ENCODE results near the gene ARFGEF2. TPM values are rescaled to one million over a fixed set of nuclear protein-coding genes. Genes with fewer than 3 reads are reported as not detected.
"Not testable (repeated sequence)": the region's sequence is repeated elsewhere in the genome, so short reads cannot be mapped to it uniquely, and the experiment has no call there.

Gene ARFGEF2
- total RNA-seq, 2 experiments from 2014 or later, result 19.8 to 20.6 TPM

- Mint-ChIP-seq H3K4me3 (no peak overlapping the region), H3K9me3 (no peaks in the 10 kb centered on the region), H3K27me3 (no peaks in the 10 kb centered on the region), H3K36me3 (peaks cover 31% of the 10 kb centered on the region), H3K4me1 (no peaks in the 10 kb centered on the region), H3K27ac (no peak overlapping the region)
- DNase-seq, result no peak
- no peak for ATAC-seq (ENCODE audit: low read depth)
- POLR2A ChIA-PET, result no interaction called here
These were observed 63.2 kb downstream of the ARFGEF2 start for GRCh38 chr20:48984575-48985219.

GRCh38 chr20:48986899-48987298 is 65.4 kb downstream of the ARFGEF2 start:
- POLR2A ChIA-PET, result no interaction called here
- Mint-ChIP-seq H3K36me3 (peaks cover 20% of the 10 kb centered on the region), H3K4me1 (no peaks in the 10 kb centered on the region), H3K9me3 (no peaks in the 10 kb centered on the region), H3K4me3 (no peak overlapping the region), H3K27me3 (no peaks in the 10 kb centered on the region), H3K27ac (no peak overlapping the region)
- DNase-seq (no peak), ATAC-seq (ENCODE audit: low read depth) (no peak)

GRCh38 chr20:48990467-48990866 is 69.0 kb downstream of the ARFGEF2 start:
- H3K9me3 Mint-ChIP-seq, result no peaks in the 10 kb centered on the region
- no peak for ATAC-seq (ENCODE audit: low read depth)
- H3K36me3 Mint-ChIP-seq, result peaks cover 13% of the 10 kb centered on the region
- no peak for DNase-seq
- H3K4me3 Mint-ChIP-seq, result no peak overlapping the region
- POLR2A ChIA-PET, result no interaction called here
- H3K27ac Mint-ChIP-seq, result no peak overlapping the region
- H3K27me3 Mint-ChIP-seq, result no peaks in the 10 kb centered on the region
- H3K4me1 Mint-ChIP-seq, result no peaks in the 10 kb centered on the region

- POLR2A ChIA-PET, result no interaction called here
- no peaks in the 10 kb centered on the region for H3K4me1 Mint-ChIP-seq
- no peak for ATAC-seq (ENCODE audit: low read depth)
- H3K4me3 Mint-ChIP-seq, result no peak overlapping the region
- DNase-seq, result no peak
- H3K9me3 Mint-ChIP-seq, result no peaks in the 10 kb centered on the region
- H3K27me3 Mint-ChIP-seq, result no peaks in the 10 kb centered on the region
- H3K36me3 Mint-ChIP-seq, result peaks cover 21% of the 10 kb centered on the region
- no peak overlapping the region for H3K27ac Mint-ChIP-seq
These were observed 74.1 kb downstream of the ARFGEF2 start for GRCh38 chr20:48995589-48995988.

- Mint-ChIP-seq H3K9me3 (no peaks in the 10 kb centered on the region), H3K27ac (no peak overlapping the region)
These were observed 78.7 kb downstream of the ARFGEF2 start for GRCh38 chr20:48999890-49000870.

GRCh38 chr20:49001741-49002140 is 80.2 kb downstream of the ARFGEF2 start:
- no peaks in the 10 kb centered on the region for H3K4me1 Mint-ChIP-seq
- peaks cover 14% of the 10 kb centered on the region for H3K36me3 Mint-ChIP-seq
- DNase-seq, result no peak

More at GRCh38 chr20:48999890-49000870, 78.7 kb downstream of the ARFGEF2 start:
- no peaks in the 10 kb centered on the region for H3K27me3 Mint-ChIP-seq
- H3K4me1 Mint-ChIP-seq, result no peaks in the 10 kb centered on the region
- H3K4me3 Mint-ChIP-seq, result no peak overlapping the region
- POLR2A ChIA-PET, result interaction anchor here (0.7 to 1.5 kb wide), 2 partner anchors 46 to 358 kb away, joined by 3 to 5 read pairs; partner anchors contain the start of gene CSE1L
- ATAC-seq (ENCODE audit: low read depth) (no peak), DNase-seq (no peak)
- H3K36me3 Mint-ChIP-seq, result peaks cover 12% of the 10 kb centered on the region

GRCh38 chr20:49006446-49006980 is 85.0 kb downstream of the ARFGEF2 start:
- POLR2A ChIA-PET, result no interaction called here
- Mint-ChIP-seq H3K4me1 (no peaks in the 10 kb centered on the region), H3K27me3 (no peaks in the 10 kb centered on the region), H3K36me3 (peaks cover 9% of the 10 kb centered on the region), H3K9me3 (no peaks in the 10 kb centered on the region), H3K27ac (no peak overlapping the region), H3K4me3 (no peak overlapping the region)
- ATAC-seq (ENCODE audit: low read depth), result no peak
- no peak for DNase-seq

More at GRCh38 chr20:49001741-49002140, 80.2 kb downstream of the ARFGEF2 start:
- no peak for ATAC-seq (ENCODE audit: low read depth)
- POLR2A ChIA-PET, result interaction anchor here (1.5 kb wide), 1 partner anchor 44 kb away, joined by 5 read pairs; the partner anchor contains the start of gene CSE1L
- Mint-ChIP-seq H3K27ac (no peak overlapping the region), H3K27me3 (no peaks in the 10 kb centered on the region), H3K4me3 (no peak overlapping the region), H3K9me3 (no peaks in the 10 kb centered on the region)

GRCh38 chr20:49009899-49010631 is 88.6 kb downstream of the ARFGEF2 start:
- H3K4me1 Mint-ChIP-seq, result no peaks in the 10 kb centered on the region
- POLR2A ChIA-PET, result no interaction called here
- H3K36me3 Mint-ChIP-seq, result peaks cover 21% of the 10 kb centered on the region
- ATAC-seq (ENCODE audit: low read depth) (no peak), DNase-seq (no peak)
- H3K27ac Mint-ChIP-seq, result no peak overlapping the region
- H3K4me3 Mint-ChIP-seq, result no peak overlapping the region
- H3K27me3 Mint-ChIP-seq, result no peaks in the 10 kb centered on the region
- H3K9me3 Mint-ChIP-seq, result no peaks in the 10 kb centered on the region

GRCh38 chr20:49024220-49024619 is 102.7 kb downstream of the ARFGEF2 start:
- no peaks in the 10 kb centered on the region for H3K27me3 Mint-ChIP-seq
- POLR2A ChIA-PET, result no interaction called here
- H3K36me3 Mint-ChIP-seq, result peaks cover 8% of the 10 kb centered on the region
- H3K4me1 Mint-ChIP-seq, result no peaks in the 10 kb centered on the region
- H3K27ac Mint-ChIP-seq, result no peak overlapping the region
- no peak overlapping the region for H3K4me3 Mint-ChIP-seq
- ATAC-seq (ENCODE audit: low read depth), result no peak
- no peaks in the 10 kb centered on the region for H3K9me3 Mint-ChIP-seq
- no peak for DNase-seq

- H3K36me3 Mint-ChIP-seq; H3K4me3 Mint-ChIP-seq; H3K9me3 Mint-ChIP-seq; POLR2A ChIA-PET; H3K27ac Mint-ChIP-seq; H3K27me3 Mint-ChIP-seq; H3K4me1 Mint-ChIP-seq; DNase-seq; ATAC-seq (ENCODE audit: low read depth): not testable (repeated sequence)
These were observed 106.7 kb downstream of the ARFGEF2 start for GRCh38 chr20:49028177-49028576.

GRCh38 chr20:49028684-49029083 is 107.2 kb downstream of the ARFGEF2 start:
- no peak overlapping the region for H3K4me3 Mint-ChIP-seq
- DNase-seq (no peak), ATAC-seq (ENCODE audit: low read depth) (peak; percentile 58)
- POLR2A ChIA-PET, result no interaction called here
- no peaks in the 10 kb centered on the region for H3K27me3 Mint-ChIP-seq
- H3K4me1 Mint-ChIP-seq, result no peaks in the 10 kb centered on the region
- H3K36me3 Mint-ChIP-seq, result peaks cover 10% of the 10 kb centered on the region
- H3K9me3 Mint-ChIP-seq, result no peaks in the 10 kb centered on the region
- H3K27ac Mint-ChIP-seq, result no peak overlapping the region

GRCh38 chr20:49029203-49029602 is 107.7 kb downstream of the ARFGEF2 start:
- Mint-ChIP-seq H3K27ac (no peak overlapping the region), H3K4me3 (no peak overlapping the region), H3K36me3 (peaks cover 10% of the 10 kb centered on the region), H3K27me3 (no peaks in the 10 kb centered on the region), H3K4me1 (no peaks in the 10 kb centered on the region), H3K9me3 (no peaks in the 10 kb centered on the region)
- ATAC-seq (ENCODE audit: low read depth) (no peak), DNase-seq (no peak)
- POLR2A ChIA-PET, result no interaction called here
